Lower leg skin (tissue), 4 donors: ENCODE results near the gene ASIC2. TPM values are rescaled to one million over a fixed set of nuclear protein-coding genes. Genes with fewer than 3 reads are reported as not detected.

ENCODE experiments used
- DNase-seq, 2 donors: peaks; one replicate each; pipeline ENCODE4 v3.0.0-alpha.2; 2019; ENCODE audit warnings: low spot score in 2 of 2
- H3K4me3 ChIP-seq: fragments of 200-600 bp; sonication (generic); 2 replicates; pipeline ENCODE4 v1.5.1; 2017; ENCODE audit warnings: mild to moderate bottlenecking, low read depth; ENCODE audit not compliant: poor library complexity, severe bottlenecking
- POLR2A ChIP-seq, 2 donors: fragments of 450-650 bp; IDR thresholded peaks; one replicate each; pipeline ENCODE4 v1.6.1; 2016 to 2017; ENCODE audit warnings: antibody characterized with exemption in 2 of 2, mild to moderate bottlenecking in 1 of 2, moderate library complexity in 1 of 2
- WGBS, 2 donors: methylation state at CpG; one replicate each; pipeline ENCODE4 v1.1.5; 2018; 5-methylcytosine and 5-hydroxymethylcytosine counted together
- intact Hi-C: fragments of 100-400 bp; cut with DNase I; formaldehyde crosslinking; loops from one replicate; pipeline ENCODE4 v1.15.0; 2023; ENCODE audit warnings: low total_unique reads
- total RNA-seq, 4 donors: library from RNA; depleted of rRNA; stranded (reverse); fragments of >200 nt; gene quantifications; one replicate each; pipeline ENCODE4 v1.1.0, GENCODE V29; 2016
- TF ChIP-seq, protein P1 (sequence below), 3 donors: fragments of 450-650 bp; IDR thresholded peaks; one replicate each; pipeline ENCODE4 v1.5.1; 2016; ENCODE audit warnings: antibody characterized with exemption in 3 of 3, mild to moderate bottlenecking in 3 of 3, moderate library complexity in 2 of 3

The ASIC2 gene
- total RNA-seq, 4 donors from 2014 or later = 0.21 TPM; not detected in 3

DNA sequence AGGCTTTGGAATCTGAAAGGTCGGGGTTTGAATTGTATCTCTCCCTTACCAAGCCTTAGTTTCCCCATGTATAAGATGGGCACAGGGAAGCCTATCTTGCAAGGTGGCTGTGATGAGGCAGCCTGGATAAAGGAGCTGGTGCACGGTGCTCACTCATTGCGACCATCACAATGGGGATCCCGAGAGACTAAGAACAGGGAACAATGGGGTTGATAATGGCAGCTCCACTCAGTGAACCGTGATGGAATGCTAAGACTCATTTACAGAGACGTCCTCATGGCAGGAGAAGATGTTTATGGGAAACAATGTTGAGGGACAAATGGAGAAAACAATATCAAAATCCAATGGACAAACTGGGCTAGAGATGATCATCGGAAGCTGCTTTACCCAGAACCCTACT is 219.7 kb downstream of the ASIC2 start:
- TF ChIP-seq, protein P1, sequence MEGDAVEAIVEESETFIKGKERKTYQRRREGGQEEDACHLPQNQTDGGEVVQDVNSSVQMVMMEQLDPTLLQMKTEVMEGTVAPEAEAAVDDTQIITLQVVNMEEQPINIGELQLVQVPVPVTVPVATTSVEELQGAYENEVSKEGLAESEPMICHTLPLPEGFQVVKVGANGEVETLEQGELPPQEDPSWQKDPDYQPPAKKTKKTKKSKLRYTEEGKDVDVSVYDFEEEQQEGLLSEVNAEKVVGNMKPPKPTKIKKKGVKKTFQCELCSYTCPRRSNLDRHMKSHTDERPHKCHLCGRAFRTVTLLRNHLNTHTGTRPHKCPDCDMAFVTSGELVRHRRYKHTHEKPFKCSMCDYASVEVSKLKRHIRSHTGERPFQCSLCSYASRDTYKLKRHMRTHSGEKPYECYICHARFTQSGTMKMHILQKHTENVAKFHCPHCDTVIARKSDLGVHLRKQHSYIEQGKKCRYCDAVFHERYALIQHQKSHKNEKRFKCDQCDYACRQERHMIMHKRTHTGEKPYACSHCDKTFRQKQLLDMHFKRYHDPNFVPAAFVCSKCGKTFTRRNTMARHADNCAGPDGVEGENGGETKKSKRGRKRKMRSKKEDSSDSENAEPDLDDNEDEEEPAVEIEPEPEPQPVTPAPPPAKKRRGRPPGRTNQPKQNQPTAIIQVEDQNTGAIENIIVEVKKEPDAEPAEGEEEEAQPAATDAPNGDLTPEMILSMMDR (IDR thresholded peaks at IDR 0.05) = no peak
- no peak for TF ChIP-seq POLR2A (IDR thresholded peaks at IDR 0.05)
- no peak for DNase-seq
- no peak overlapping the region for H3K4me3 ChIP-seq
- WGBS, 2 donors = 74 to 78% methylated on average over 7 of the region's 7 CpGs
- intact Hi-C loops = no loop called here

DNA sequence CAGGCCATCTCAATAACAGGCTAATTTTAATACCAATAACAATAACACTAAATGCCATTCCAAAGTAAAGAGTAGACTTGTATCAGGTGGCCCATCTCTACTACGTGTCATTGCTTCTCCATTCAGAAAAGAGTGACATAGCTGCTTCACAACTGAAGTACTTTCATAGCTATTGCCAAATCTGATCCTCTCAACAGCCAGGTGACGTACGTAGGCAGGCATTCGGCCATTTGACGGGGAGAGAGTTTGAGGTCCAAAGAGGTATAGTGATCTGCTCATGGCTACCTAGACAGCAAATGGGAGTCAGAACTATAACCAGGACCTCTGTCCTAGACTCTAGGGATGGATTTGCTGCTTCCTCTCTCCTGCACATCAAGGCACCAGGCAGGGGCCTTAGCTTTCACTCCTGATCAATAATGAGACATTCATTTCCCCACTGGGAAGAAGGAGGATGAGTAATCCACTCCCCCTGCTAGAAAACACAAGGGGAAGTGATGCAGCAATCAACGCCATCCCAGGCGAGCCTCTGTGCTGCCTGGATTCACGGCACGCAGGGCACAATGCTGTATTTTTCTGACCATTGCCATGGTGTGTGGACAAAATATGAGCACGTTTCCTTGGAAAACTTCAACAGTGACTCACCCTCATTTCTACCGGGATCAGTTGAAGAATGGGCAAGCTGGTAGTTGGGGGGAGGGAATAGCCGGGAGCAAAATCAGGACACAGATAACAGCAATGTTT is 220.5 kb downstream of the ASIC2 start:
- intact Hi-C loops = no loop called here
- 77 to 81% methylated on average over 12 of the region's 12 CpGs for WGBS, 2 donors
- no peak for TF ChIP-seq POLR2A (IDR thresholded peaks at IDR 0.05)
- TF ChIP-seq, protein P1 (IDR thresholded peaks at IDR 0.05) = no peak
- H3K4me3 ChIP-seq = no peak overlapping the region
- peak in 1 of 2 donors; percentile 75 for DNase-seq

DNA sequence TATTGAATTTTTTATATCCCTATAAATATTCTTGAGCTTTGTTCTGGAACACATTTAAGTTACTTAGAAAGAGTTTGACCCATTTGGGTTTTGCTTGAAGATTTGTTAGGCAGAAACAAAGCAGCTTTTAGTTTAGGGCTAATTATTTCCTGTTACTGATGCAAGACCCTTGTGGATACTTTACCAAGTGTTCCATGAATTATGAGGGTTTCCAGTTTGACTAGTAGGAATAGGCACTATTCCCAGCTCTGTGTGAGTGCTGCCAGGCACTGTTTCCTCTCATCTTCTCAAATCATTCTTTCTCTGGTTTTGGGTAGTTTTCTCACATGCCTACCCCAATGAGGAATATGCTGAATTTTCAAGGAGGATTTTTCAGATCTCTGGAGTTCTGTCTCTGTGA is 221.4 kb downstream of the ASIC2 start:
- no peak overlapping the region for H3K4me3 ChIP-seq
- TF ChIP-seq POLR2A (IDR thresholded peaks at IDR 0.05) = no peak
- TF ChIP-seq, protein P1 (IDR thresholded peaks at IDR 0.05) = no peak
- DNase-seq = no peak
- intact Hi-C loops = no loop called here

DNA sequence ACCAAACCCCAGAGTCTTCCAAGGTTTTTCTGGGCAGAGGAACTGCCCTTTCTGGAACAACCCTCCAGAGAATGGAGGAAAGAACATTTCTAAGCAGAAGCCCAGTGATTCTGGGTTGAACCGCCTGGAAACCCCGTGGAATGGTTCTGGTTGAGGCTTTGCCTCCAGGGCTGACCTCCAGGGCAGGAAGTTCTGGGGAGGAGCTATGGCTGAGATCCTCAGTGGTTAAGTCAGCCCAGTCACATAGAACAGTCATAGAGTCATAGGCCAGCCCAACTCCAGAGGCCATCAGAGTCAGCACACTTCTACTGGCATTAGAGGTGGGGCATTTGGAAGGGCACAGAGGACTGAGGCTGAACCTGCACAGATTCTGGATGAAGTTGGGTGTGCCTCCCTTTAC is 235.5 kb downstream of the ASIC2 start:
- DNase-seq = no peak
- H3K4me3 ChIP-seq = no peak overlapping the region
- intact Hi-C loops = no loop called here
- WGBS, 2 donors = 43 to 87% methylated on average over 2 of the region's 2 CpGs
- TF ChIP-seq POLR2A (IDR thresholded peaks at IDR 0.05) = no peak
- TF ChIP-seq, protein P1 (IDR thresholded peaks at IDR 0.05) = no peak

DNA sequence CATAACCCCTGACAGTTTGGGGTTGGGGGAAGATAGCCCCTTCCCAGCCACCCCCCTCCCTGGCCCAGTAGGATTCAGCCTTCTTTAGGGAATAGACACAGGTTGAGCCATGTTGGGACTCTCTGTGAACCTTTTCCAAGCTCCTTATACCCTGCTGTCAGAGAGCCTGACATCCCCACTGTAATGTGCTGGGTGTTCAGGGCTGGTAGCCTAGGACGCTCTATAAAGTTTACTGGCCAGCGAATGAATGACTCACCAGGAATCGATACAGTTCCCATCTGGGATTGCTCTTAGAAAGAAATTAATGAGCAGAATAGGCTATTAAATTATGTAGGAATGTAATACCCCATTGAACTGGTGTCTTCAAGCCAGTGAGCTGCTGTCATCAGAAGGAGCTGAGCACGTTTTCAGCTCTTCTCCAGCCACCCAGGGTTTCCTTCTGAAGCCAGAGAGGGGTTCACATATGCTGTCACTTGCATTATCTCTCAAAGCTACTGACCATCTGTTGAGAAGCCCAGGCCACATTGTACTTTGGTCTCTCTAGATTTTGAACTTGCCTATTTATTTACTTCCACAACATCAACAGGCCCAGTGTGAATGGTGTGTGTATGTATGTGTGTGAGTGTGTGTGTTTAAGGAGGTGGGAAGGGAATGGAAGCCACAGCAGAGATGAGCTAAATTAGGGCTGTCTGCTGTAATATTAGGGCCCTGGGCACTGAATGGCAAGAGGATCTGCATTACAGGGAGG is 236.5 kb downstream of the ASIC2 start:
- no peak overlapping the region for H3K4me3 ChIP-seq
- no peak for TF ChIP-seq POLR2A (IDR thresholded peaks at IDR 0.05)
- TF ChIP-seq, protein P1 (IDR thresholded peaks at IDR 0.05) = no peak
- intact Hi-C loops = no loop called here
- no peak for DNase-seq
- WGBS, 2 donors = 50 to 59% methylated on average over 4 of the region's 4 CpGs
